WTC11 (cell line): Measurements from ENCODE around the gene TAS2R46. TPM values are rescaled to one million over a fixed set of nuclear protein-coding genes. Genes with fewer than 3 reads are reported as not detected.

Experiments used
- ATAC-seq: fragments of 200-7000 bp; cut with Tn5 transposase; 2 replicates; pipeline ENCODE4 v1.10.0; 2021; ENCODE audit warnings: mild to moderate bottlenecking, moderate library complexity
- CTCF ChIA-PET: fragments of 300-600 bp; sonication (Branson Sonifier 250); formaldehyde crosslinking; loops from one replicate; lab custom pipeline; 2021; ENCODE audit warnings: antibody characterized with exemption; lab: Charles Lee
- POLR2A ChIA-PET: fragments of 350-600 bp; sonication (Branson Sonifier 250); formaldehyde crosslinking; loops from one replicate; lab custom pipeline; 2021; ENCODE audit warnings: antibody characterized with exemption; lab: Charles Lee
- DNase-seq: peaks from one replicate; pipeline ENCODE4 v3.0.0; 2021; ENCODE audit warnings: low spot score
- H3K27ac Mint-ChIP-seq: 2 replicates; pipeline ENCODE4 v1.8.0; 2021; ENCODE audit warnings: mixed read lengths
- H3K27me3 Mint-ChIP-seq: 2 replicates; pipeline ENCODE4 v1.8.0; 2021; ENCODE audit warnings: low read depth, mild to moderate bottlenecking, moderate library complexity, mixed read lengths
- H3K36me3 Mint-ChIP-seq: 2 replicates; pipeline ENCODE4 v1.8.0; 2021; ENCODE audit warnings: mixed read lengths
- H3K4me1 Mint-ChIP-seq: 2 replicates; pipeline ENCODE4 v1.8.0; 2022; ENCODE audit warnings: mixed read lengths
- H3K4me3 Mint-ChIP-seq: 2 replicates; pipeline ENCODE4 v1.8.0; 2021; ENCODE audit warnings: mild to moderate bottlenecking, moderate library complexity, mixed read lengths
- H3K9me3 Mint-ChIP-seq: 2 replicates; pipeline ENCODE4 v1.8.0; 2021; ENCODE audit warnings: mixed read lengths
- ATF6 ChIP-seq: sonication (generic); formaldehyde crosslinking; IDR thresholded peaks from 2 replicates; pipeline ENCODE4 v1.8.1; 2023; ENCODE audit warnings: mild to moderate bottlenecking, missing genetic modification reagents
- SP1 ChIP-seq: sonication (generic); formaldehyde crosslinking; conservative IDR thresholded peaks from 2 replicates; pipeline ENCODE4 v1.8.1; 2022; ENCODE audit warnings: missing genetic modification reagents
- total RNA-seq: library from RNA; stranded (reverse); gene quantifications from 3 replicates; pipeline ENCODE4 v1.2.3, GENCODE V29; 2021

Gene TAS2R46
- total RNA-seq, 1 experiment from 2014 or later, result 0.44 TPM

- POLR2A ChIA-PET, result interaction anchor here (0.6 kb wide), 1 partner anchor 56 kb away, joined by 3 read pairs; no protein-coding TSS in a partner anchor
- H3K36me3 Mint-ChIP-seq, result no peaks in the 10 kb centered on the region; the same call in 1 of the 2 replicates
- ATAC-seq (no peak), DNase-seq (no peak)
- no peak overlapping the region for H3K4me3 Mint-ChIP-seq
- no peaks in the 10 kb centered on the region for H3K27me3 Mint-ChIP-seq
- CTCF ChIA-PET, result interaction anchor here (0.6 kb wide), 1 partner anchor 389 kb away, joined by 5 read pairs; no protein-coding TSS in a partner anchor
- no peak for TF ChIP-seq ATF6
- no peak for TF ChIP-seq SP1 (CRISPR knock-in tag)
- no peaks in the 10 kb centered on the region for H3K9me3 Mint-ChIP-seq
- H3K4me1 Mint-ChIP-seq, result peaks cover 8% of the 10 kb centered on the region
- no peak overlapping the region for H3K27ac Mint-ChIP-seq
Measured at GRCh38 chr12:11014234-11014633, 47.9 kb downstream of the TAS2R46 start.

Other genes starting within 250 kb of the TAS2R46 start
- gene TAS2R10, start 235.9 kb downstream of the TAS2R46 start, total RNA-seq, result not detected in 3 replicates
- 0.87 to 2.7 TPM (median 1.6 TPM) in 3 replicates for gene PRR4, start 212.8 kb downstream of the TAS2R46 start, total RNA-seq
- 6.7 to 15.1 TPM (median 8.1 TPM) in 3 replicates for gene PRH1, start 178.0 kb downstream of the TAS2R46 start, total RNA-seq
- gene TAS2R13, start 152.7 kb downstream of the TAS2R46 start, total RNA-seq, result 0.37 to 0.62 TPM (median 0.37 TPM) in 3 replicates
- gene PRH2, start 133.1 kb downstream of the TAS2R46 start, total RNA-seq, result 0.52 TPM in 1 of 3 replicates, not detected in the others
- 1.1 to 1.3 TPM (median 1.1 TPM) in 3 replicates for gene TAS2R14, start 123.0 kb downstream of the TAS2R46 start, total RNA-seq
- 0.25 to 0.73 TPM (median 0.59 TPM) in 3 replicates for gene TAS2R50, start 75.4 kb downstream of the TAS2R46 start, total RNA-seq
- gene TAS2R20, start 64.0 kb downstream of the TAS2R46 start, total RNA-seq, result 0.73 to 0.81 TPM (median 0.73 TPM) in 3 replicates
- gene TAS2R19, start 39.7 kb downstream of the TAS2R46 start, total RNA-seq, result 1.0 to 1.4 TPM (median 1.1 TPM) in 3 replicates
- 1.2 to 2.0 TPM (median 1.9 TPM) in 3 replicates for gene TAS2R31, start 30.9 kb downstream of the TAS2R46 start, total RNA-seq
- 0.28 to 0.55 TPM (median 0.53 TPM) in 3 replicates for gene TAS2R43, start 30.0 kb upstream of the TAS2R46 start, total RNA-seq
- 1.2 to 1.7 TPM (median 1.4 TPM) in 3 replicates for gene TAS2R30, start 72.3 kb upstream of the TAS2R46 start, total RNA-seq
- 11.8 to 12.3 TPM (median 12.2 TPM) in 3 replicates for gene SMIM10L1, start 108.9 kb upstream of the TAS2R46 start, total RNA-seq
- not detected in 3 replicates for gene TAS2R42, start 124.6 kb upstream of the TAS2R46 start, total RNA-seq
- gene PRB3, start 207.4 kb upstream of the TAS2R46 start, total RNA-seq, result 0.77 to 1.2 TPM (median 1.2 TPM) in 3 replicates
- gene PRB4, start 248.1 kb upstream of the TAS2R46 start, total RNA-seq, result not detected in 3 replicates